H1 (cell line): ENCODE data around the gene CPXM2. TPM values are rescaled to one million over a fixed set of nuclear protein-coding genes. Genes with fewer than 3 reads are reported as not detected.

ENCODE experiments used
- CTCF ChIA-PET: fragments of 300-600 bp; sonication (Branson Sonifier 250); formaldehyde crosslinking; loops from one replicate; lab custom pipeline; 2021; ENCODE audit not compliant: partially characterized antibody; lab: Charles Lee
- POLR2A ChIA-PET: fragments of 300-600 bp; sonication (Branson Sonifier 250); formaldehyde crosslinking; loops from one replicate; lab custom pipeline; 2021; ENCODE audit warnings: inconsistent platforms; ENCODE audit not compliant: partially characterized antibody; lab: Charles Lee
- DNase-seq, 2 experiments: peaks; one replicate each; pipeline versions ENCODE4 v3.0.0 to v3.0.0-alpha.2; 2010 to 2022; ENCODE audit warnings: low spot score in 2 of 2, low read depth in 1 of 2, mixed read lengths in 1 of 2
- FAIRE-seq: peaks from 2 replicates; lab custom pipeline; 2011; peaks lifted over from hg19 to GRCh38; lab: Jason Lieb, UNC
- H2AFZ ChIP-seq: 2 replicates; pipeline ENCODE4 v1.8.1; 2012; ENCODE audit warnings: low read length, inconsistent platforms
- H2AK5ac ChIP-seq: 2 replicates; pipeline ENCODE4 v1.6.1; 2013; ENCODE audit warnings: low read depth, low read length
- H2BK120ac ChIP-seq: replicated peaks from 2 replicates; pipeline ENCODE3; 2013; ENCODE audit warnings: low read depth, low read length, inconsistent platforms
- H2BK12ac ChIP-seq: 2 replicates; pipeline ENCODE4 v1.6.1; 2013; ENCODE audit warnings: low read depth, low read length
- H2BK15ac ChIP-seq: 2 replicates; pipeline ENCODE4 v1.6.1; 2013; ENCODE audit warnings: low read length
- H2BK20ac ChIP-seq: 2 replicates; pipeline ENCODE4 v1.6.1; 2013; ENCODE audit warnings: low read length
- H2BK5ac ChIP-seq: 2 replicates; pipeline ENCODE4 v1.6.1; 2013; ENCODE audit warnings: low read depth, low read length
- H3K14ac ChIP-seq: 2 replicates; pipeline ENCODE4 v1.6.1; 2013; ENCODE audit warnings: inconsistent platforms; ENCODE audit not compliant: insufficient read length
- H3K18ac ChIP-seq: 2 replicates; pipeline ENCODE4 v1.6.1; 2013; ENCODE audit warnings: low read length; ENCODE audit errors: extremely low read depth
- H3K23ac ChIP-seq: 2 replicates; pipeline ENCODE4 v1.6.1; 2013; ENCODE audit warnings: inconsistent platforms; ENCODE audit not compliant: insufficient read length
- H3K23me2 ChIP-seq: 2 replicates; pipeline ENCODE4 v1.6.1; 2013; ENCODE audit warnings: low read depth, low read length
- H3K27ac ChIP-seq: 2 replicates; pipeline ENCODE4 v1.6.1; 2011; ENCODE audit warnings: low read depth, low read length, inconsistent platforms
- H3K27me3 ChIP-seq, 4 experiments: replicated peaks in 1 of 4; 1 replicate in 1 of 4; 2 replicates in 3 of 4; pipeline versions ENCODE4 v1.6.1 to v1.8.1; 2011 to 2013; ENCODE audit warnings: low read length in 3 of 4, mild to moderate bottlenecking in 3 of 4, inconsistent platforms in 2 of 4, mixed read lengths in 2 of 4, moderate library complexity in 1 of 4; ENCODE audit not compliant: control insufficient read depth in 3 of 4, insufficient read depth in 3 of 4; ENCODE audit errors: extremely low read depth in 1 of 4
- H3K36me3 ChIP-seq, 4 experiments: 2 replicates each; pipeline versions ENCODE4 v1.6.1 to v1.8.1; 2011 to 2013; ENCODE audit warnings: mild to moderate bottlenecking in 4 of 4, low read length in 3 of 4, moderate library complexity in 2 of 4, control low read depth in 1 of 4, inconsistent platforms in 1 of 4; ENCODE audit not compliant: insufficient read depth in 4 of 4, control insufficient read depth in 2 of 4
- H3K4ac ChIP-seq: replicated peaks from 2 replicates; pipeline ENCODE3; 2013; ENCODE audit warnings: low read length, low read depth, mixed read lengths, inconsistent platforms; ENCODE audit not compliant: insufficient read length
- H3K4me1 ChIP-seq, 4 experiments: replicated peaks in 1 of 4; 1 replicate in 1 of 4; 2 replicates in 3 of 4; pipeline versions ENCODE4 v1.6.1 to v1.8.1; 2011 to 2013; ENCODE audit warnings: low read length in 3 of 4, inconsistent platforms in 2 of 4, mixed read lengths in 1 of 4; ENCODE audit not compliant: insufficient read depth in 4 of 4, control insufficient read depth in 3 of 4
- H3K4me2 ChIP-seq, 2 experiments: 2 replicates each; pipeline versions ENCODE4 v1.6.1 to v1.8.1; 2011 to 2013; ENCODE audit warnings: low read depth in 2 of 2, low read length in 2 of 2, control low read depth in 1 of 2, inconsistent platforms in 1 of 2, mild to moderate bottlenecking in 1 of 2; ENCODE audit not compliant: insufficient read depth in 1 of 2
- H3K4me3 ChIP-seq, 4 experiments: fragments of 200-600, 300-600 bp in 1 of 4; sonication (generic), shearing (Covaris generic), sonication (Bioruptor Twin) in 1 of 4; 2 replicates each; pipeline versions ENCODE4 v1.5.1 to v1.8.1; 2011 to 2016; ENCODE audit warnings: low read length in 4 of 4, low read depth in 3 of 4, control low read depth in 2 of 4, inconsistent platforms in 2 of 4, mild to moderate bottlenecking in 2 of 4, mixed read lengths in 1 of 4, moderate library complexity in 1 of 4; ENCODE audit not compliant: insufficient read depth in 2 of 4; ENCODE audit errors: extremely low read depth in 1 of 4
- H3K56ac ChIP-seq: replicated peaks from 2 replicates; pipeline ENCODE3; 2013; ENCODE audit warnings: low read depth, mild to moderate bottlenecking, mixed read lengths, low read length, inconsistent platforms; ENCODE audit not compliant: insufficient read length
- H3K79me1 ChIP-seq: 2 replicates; pipeline ENCODE4 v1.6.1; 2013; ENCODE audit warnings: low read depth, low read length, control low read depth
- H3K79me2 ChIP-seq, 2 experiments: 2 replicates each; pipeline versions ENCODE4 v1.6.1 to v1.8.1; 2012 to 2013; ENCODE audit warnings: low read length in 2 of 2, mild to moderate bottlenecking in 2 of 2, inconsistent platforms in 1 of 2; ENCODE audit not compliant: insufficient read depth in 2 of 2, control insufficient read depth in 1 of 2
- H3K9ac ChIP-seq, 4 experiments: replicated peaks in 1 of 4; 1 replicate in 1 of 4; 2 replicates in 3 of 4; pipeline versions ENCODE4 v1.6.1 to v1.8.1; 2011 to 2013; ENCODE audit warnings: low read depth in 3 of 4, low read length in 3 of 4, control low read depth in 2 of 4, mild to moderate bottlenecking in 2 of 4, moderate library complexity in 2 of 4, inconsistent platforms in 1 of 4; ENCODE audit errors: extremely low read depth in 1 of 4
- H3K9me3 ChIP-seq, 2 experiments: 2 replicates each; pipeline versions ENCODE4 v1.6.1 to v1.8.1; 2012 to 2013; ENCODE audit warnings: mild to moderate bottlenecking in 2 of 2, moderate library complexity in 2 of 2, control low read depth in 1 of 2, inconsistent platforms in 1 of 2, low read depth in 1 of 2, low read length in 1 of 2, mixed read lengths in 1 of 2; ENCODE audit not compliant: insufficient read depth in 2 of 2
- H4K20me1 ChIP-seq, 2 experiments: replicated peaks in 1 of 2; 2 replicates each; pipeline versions ENCODE3 to v1.8.1; 2011 to 2013; ENCODE audit warnings: inconsistent platforms in 2 of 2, low read length in 2 of 2, mild to moderate bottlenecking in 1 of 2; ENCODE audit not compliant: insufficient read depth in 2 of 2, control insufficient read depth in 1 of 2
- H4K5ac ChIP-seq: 2 replicates; pipeline ENCODE4 v1.6.1; 2013; ENCODE audit warnings: low read length, low read depth, mixed read lengths, inconsistent platforms; ENCODE audit not compliant: insufficient read length
- H4K8ac ChIP-seq: 2 replicates; pipeline ENCODE4 v1.8.0; 2013; ENCODE audit warnings: mild to moderate bottlenecking, moderate library complexity, low read length, inconsistent platforms; ENCODE audit not compliant: insufficient read depth; ENCODE audit errors: extremely low read depth
- H4K91ac ChIP-seq: replicated peaks from 2 replicates; pipeline ENCODE3; 2013; ENCODE audit warnings: low read length, mixed read lengths, inconsistent platforms; ENCODE audit not compliant: insufficient read length
- BCL11A ChIP-seq, 2 experiments: IDR thresholded peaks; one replicate each; pipeline ENCODE4 v1.6.1; 2011; ENCODE audit warnings: low read depth in 2 of 2, low read length in 2 of 2, mild to moderate bottlenecking in 2 of 2
- CBX8 ChIP-seq: fragments of 300-800, 300-1000 bp; sonication (generic); IDR thresholded peaks from 2 replicates; pipeline ENCODE4 v1.7.1; 2016; ENCODE audit warnings: low read depth, low read length, borderline replicate concordance
- EZH2 ChIP-seq: fragments of 200-600 bp; sonication (generic); IDR thresholded peaks from 2 replicates; pipeline ENCODE4 v1.7.1; 2012; ENCODE audit warnings: low read depth, mild to moderate bottlenecking, moderate library complexity, low read length, inconsistent platforms; ENCODE audit not compliant: severe bottlenecking
- GABPA ChIP-seq: IDR thresholded peaks from 2 replicates; pipeline ENCODE4 v1.6.1; 2011; ENCODE audit warnings: mild to moderate bottlenecking, low read length, moderate library complexity, borderline replicate concordance; ENCODE audit not compliant: insufficient read depth
- GTF2F1 ChIP-seq: IDR thresholded peaks from 2 replicates; pipeline ENCODE4 v1.6.1; 2012; ENCODE audit warnings: low read depth, low read length, improper control_type of control experiment, borderline replicate concordance
- KDM4A ChIP-seq: IDR thresholded peaks from one replicate; pipeline ENCODE4 v1.7.1; 2012; ENCODE audit warnings: low read depth, mild to moderate bottlenecking, moderate library complexity, low read length, inconsistent platforms; ENCODE audit not compliant: severe bottlenecking
- NRF1 ChIP-seq: IDR thresholded peaks from 2 replicates; pipeline ENCODE4 v1.6.1; 2011; ENCODE audit warnings: mild to moderate bottlenecking, low read depth, low read length, improper control_type of control experiment
- RAD21 ChIP-seq, 2 experiments: IDR thresholded peaks in 1 of 2; conservative IDR thresholded peaks in 1 of 2; 2 replicates each; pipeline ENCODE4 v1.6.1; 2011; ENCODE audit warnings: low read depth in 2 of 2, low read length in 2 of 2, improper control_type of control experiment in 1 of 2, inconsistent platforms in 1 of 2, mild to moderate bottlenecking in 1 of 2, moderate library complexity in 1 of 2
- RBBP5 ChIP-seq: IDR thresholded peaks from 2 replicates; pipeline ENCODE4 v1.7.1; 2012; ENCODE audit warnings: low read depth, mild to moderate bottlenecking, inconsistent platforms, low read length, moderate library complexity, borderline replicate concordance
- WGBS, 2 experiments: shearing (Covaris generic) in 1 of 2; methylation state at CpG; one replicate each; pipeline versions ENCODE4 v1.1.6 to v1.1.7; 2013 to 2015; ENCODE audit warnings: low lambda C conversion rate in 2 of 2, mixed read lengths in 2 of 2, inconsistent platforms in 1 of 2, low coverage in 1 of 2, missing lambda C conversion rate in 1 of 2; ENCODE audit not compliant: insufficient replicate concordance in 2 of 2, insufficient coverage in 1 of 2, insufficient read length in 1 of 2; ENCODE audit errors: extremely low coverage in 1 of 2, missing lambda C conversion rate in 1 of 2; 5-methylcytosine and 5-hydroxymethylcytosine counted together
- polyA plus RNA-seq, 7 experiments: library from polyadenylated mRNA; depleted of rRNA in 3 of 7; stranded (reverse) in 5 of 7; unstranded in 2 of 7; fragments of >200 nt in 5 of 7; fragments of 200-250 nt in 2 of 7; gene quantifications; 1 replicate in 5 of 7; 2 replicates in 1 of 7; 4 replicates in 1 of 7; pipeline versions ENCODE4 v1.2.1 to v1.2.3, GENCODE V29; 2011 to 2013; ENCODE audit warnings: missing spikeins in 2 of 7, mixed read lengths in 2 of 7
- total RNA-seq: library from RNA; stranded (reverse); fragmentation: NEBNext Ultra II Directional; extraction: Animal tissue kit (Norgen Biotek cat#: 25700); gene quantifications from 2 replicates; pipeline ENCODE4 v1.2.1, GENCODE V29; 2021

CPXM2 gene
- total and polyA plus RNA-seq, 2 of the 8 experiments (the other 6 are each of a cell fraction or from before 2014, with no cell fraction given): 2.4 to 2.9 TPM

DNA sequence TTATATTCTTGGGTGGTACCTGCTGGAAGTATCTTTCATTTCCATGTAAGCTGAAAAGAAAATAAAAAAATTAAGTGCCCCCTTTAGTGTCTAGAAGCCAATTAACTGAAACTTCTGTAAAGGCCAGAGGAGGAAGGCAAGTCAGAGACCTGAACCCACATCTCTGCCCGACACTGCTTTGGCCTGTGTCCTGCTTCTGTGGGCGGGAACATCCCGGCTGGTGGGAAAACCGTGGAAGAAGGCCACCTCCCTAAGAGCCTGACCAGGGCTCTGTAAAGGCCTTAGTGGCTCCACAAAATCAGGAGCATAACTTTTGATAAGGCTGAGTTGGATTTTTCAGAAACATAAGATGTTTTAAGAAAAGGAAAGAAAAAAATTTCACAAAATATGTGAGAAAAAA lies 9.4 kb downstream of the CPXM2 start:
- H4K20me1 ChIP-seq: no peaks in the 10 kb centered on the region
- H4K91ac ChIP-seq: no peak overlapping the region
- FAIRE-seq: no peak
- no peak overlapping the region for H2BK120ac ChIP-seq
- H3K9me3 ChIP-seq: peaks cover 3 to 4% of the 10 kb centered on the region in 2 experiments; a peak in 2 of 4 replicates
- no peak for DNase-seq
- no peaks in the 10 kb centered on the region; a peak in 1 of 7 replicates for H3K4me1 ChIP-seq
- H3K56ac ChIP-seq: no peak overlapping the region
- H3K27ac ChIP-seq: no peak overlapping the region
- H3K4ac ChIP-seq: no peak overlapping the region
- peaks cover 0 to 4% (median 0%) of the 10 kb centered on the region in 4 experiments; a peak in 2 of 8 replicates for H3K36me3 ChIP-seq
- H3K79me2 ChIP-seq: no peaks in the 10 kb centered on the region
- H2AK5ac ChIP-seq: no peak overlapping the region
- H2BK20ac ChIP-seq: no peak overlapping the region
- ChIA-PET POLR2A (no interaction called here), CTCF (interaction anchor here (1.7 to 2.4 kb wide), 3 partner anchors 14 to 18 kb away, joined by 4 to 10 read pairs (median 8); no protein-coding TSS in a partner anchor)
- no peak overlapping the region for H4K5ac ChIP-seq
- no peaks in the 10 kb centered on the region for H3K27me3 ChIP-seq
- H2BK12ac ChIP-seq: no peak overlapping the region
- no peaks in the 10 kb centered on the region for H3K79me1 ChIP-seq
- no peak overlapping the region for H3K14ac ChIP-seq
- H3K23me2 ChIP-seq: peaks cover 2% of the 10 kb centered on the region; the same call in 1 of the 2 replicates
- H2BK15ac ChIP-seq: no peak overlapping the region
- no peak overlapping the region for H2BK5ac ChIP-seq
- no peak overlapping the region for H2AFZ ChIP-seq
- no peak overlapping the region for H4K8ac ChIP-seq
- H3K18ac ChIP-seq: no peak overlapping the region
- no peak overlapping the region for H3K4me2 ChIP-seq
- 73% methylated on average over 4 of the region's 4 CpGs; no CpG with 5 or more reads in 1 of the 2 experiments for WGBS, 2 experiments
- H3K9ac ChIP-seq: no peak overlapping the region
- H3K23ac ChIP-seq: no peak overlapping the region
- no peak overlapping the region for H3K4me3 ChIP-seq
- TF ChIP-seq BCL11A (IDR thresholded peaks at IDR 0.05; ENCODE audit: low read depth in 2 of 2, low read length in 2 of 2) (no peak), EZH2 (no peak), KDM4A (no peak), GTF2F1 (no peak), RBBP5 (no peak), RAD21 (IDR thresholded peaks at IDR 0.05 in 1 of 2, conservative IDR thresholded peaks at IDR 0.05 in 1 of 2; ENCODE audit: low read depth in 2 of 2, low read length in 2 of 2) (no peak), CBX8 (no peak), GABPA (no peak), NRF1 (no peak)
